Central memory CD8-positive, alpha-beta T cell (primary cell): Measurements from ENCODE around the gene MIA.
"Not testable (repeated sequence)": the region's sequence is repeated elsewhere in the genome, so short reads cannot be mapped to it uniquely, and the experiment has no call there.

Experiments
- ATAC-seq: fragments of 150-1000 bp; cut with Tn5 transposase; replicated peaks from 2 replicates; pipeline ENCODE4 v1.10.0; 2022; ENCODE audit warnings: mild to moderate bottlenecking, moderate FRiP score, moderate number of reproducible peaks; ENCODE audit not compliant: poor library complexity, severe bottlenecking; ENCODE audit errors: extremely low read depth
- DNase-seq, 2 donors: peaks; one replicate each; pipeline ENCODE4 v3.0.0; 2021; ENCODE audit warnings: low spot score in 2 of 2
- H3K27ac Mint-ChIP-seq: one replicate; pipeline ENCODE4 v1.8.0; 2022; ENCODE audit warnings: low read depth, mild to moderate bottlenecking, moderate library complexity, mixed read lengths
- H3K27me3 Mint-ChIP-seq: one replicate; pipeline ENCODE4 v1.8.0; 2022; ENCODE audit warnings: mixed read lengths
- H3K36me3 Mint-ChIP-seq: one replicate; pipeline ENCODE4 v1.8.0; 2022; ENCODE audit warnings: mild to moderate bottlenecking, moderate library complexity, mixed read lengths; ENCODE audit not compliant: insufficient read depth
- H3K4me1 Mint-ChIP-seq: one replicate; pipeline ENCODE4 v1.8.0; 2022; ENCODE audit warnings: mixed read lengths
- H3K4me3 Mint-ChIP-seq: one replicate; pipeline ENCODE4 v1.8.0; 2022; ENCODE audit warnings: mild to moderate bottlenecking, moderate library complexity, mixed read lengths
- H3K9me3 Mint-ChIP-seq: one replicate; pipeline ENCODE4 v1.8.0; 2022; ENCODE audit warnings: mixed read lengths

The MIA gene

GRCh38 chr19:40755248-40755624, 20.1 kb upstream of the MIA start:
- peaks cover 69% of the 10 kb centered on the region for H3K36me3 Mint-ChIP-seq
- peak overlapping the region; percentile 84 for H3K4me3 Mint-ChIP-seq
- DNase-seq (no peak), ATAC-seq (no peak)
- H3K27me3 Mint-ChIP-seq: no peaks in the 10 kb centered on the region
- H3K4me1 Mint-ChIP-seq: peaks cover 67% of the 10 kb centered on the region
- H3K27ac Mint-ChIP-seq: peak overlapping the region; percentile 95
- no peaks in the 10 kb centered on the region for H3K9me3 Mint-ChIP-seq

- peak overlapping the region; percentile 84 for H3K4me3 Mint-ChIP-seq
- no peaks in the 10 kb centered on the region for H3K9me3 Mint-ChIP-seq
- peak overlapping the region; percentile 95 for H3K27ac Mint-ChIP-seq
- DNase-seq (no peak), ATAC-seq (no peak)
- no peaks in the 10 kb centered on the region for H3K27me3 Mint-ChIP-seq
- peaks cover 69% of the 10 kb centered on the region for H3K36me3 Mint-ChIP-seq
- H3K4me1 Mint-ChIP-seq: peaks cover 64% of the 10 kb centered on the region
These were observed 19.5 kb upstream of the MIA start for GRCh38 chr19:40755791-40756190.

- H3K27me3 Mint-ChIP-seq: no peaks in the 10 kb centered on the region
- H3K27ac Mint-ChIP-seq: peak overlapping the region; percentile 95
- ATAC-seq (peak; percentile 74), DNase-seq (peak; percentile 23 to 56)
- peaks cover 59% of the 10 kb centered on the region for H3K4me1 Mint-ChIP-seq
- no peaks in the 10 kb centered on the region for H3K9me3 Mint-ChIP-seq
- peaks cover 68% of the 10 kb centered on the region for H3K36me3 Mint-ChIP-seq
- peak overlapping the region; percentile 84 for H3K4me3 Mint-ChIP-seq
These were observed 18.7 kb upstream of the MIA start for GRCh38 chr19:40756502-40757110.

GRCh38 chr19:40758491-40758890, 16.8 kb upstream of the MIA start:
- Mint-ChIP-seq H3K9me3 (no peaks in the 10 kb centered on the region), H3K27ac (no peak overlapping the region), H3K36me3 (peaks cover 73% of the 10 kb centered on the region), H3K27me3 (no peaks in the 10 kb centered on the region), H3K4me1 (peaks cover 62% of the 10 kb centered on the region), H3K4me3 (no peak overlapping the region)
- no peak for DNase-seq
- no peak for ATAC-seq

GRCh38 chr19:40759352-40759751, 16.0 kb upstream of the MIA start:
- DNase-seq (no peak), ATAC-seq (no peak)
- Mint-ChIP-seq H3K36me3 (peaks cover 78% of the 10 kb centered on the region), H3K27me3 (no peaks in the 10 kb centered on the region), H3K4me3 (no peak overlapping the region), H3K4me1 (peaks cover 67% of the 10 kb centered on the region), H3K9me3 (no peaks in the 10 kb centered on the region), H3K27ac (peak overlapping the region; percentile 33)

- peak overlapping the region; percentile 48 for H3K4me3 Mint-ChIP-seq
- H3K9me3 Mint-ChIP-seq: no peaks in the 10 kb centered on the region
- peak overlapping the region; percentile 90 for H3K27ac Mint-ChIP-seq
- no peaks in the 10 kb centered on the region for H3K27me3 Mint-ChIP-seq
- no peak for ATAC-seq
- peaks cover 55% of the 10 kb centered on the region for H3K4me1 Mint-ChIP-seq
- DNase-seq: no peak
- H3K36me3 Mint-ChIP-seq: peaks cover 89% of the 10 kb centered on the region
These were observed 12.4 kb upstream of the MIA start for GRCh38 chr19:40762754-40763470.

GRCh38 chr19:40763526-40763925, 11.8 kb upstream of the MIA start:
- Mint-ChIP-seq H3K27me3 (no peaks in the 10 kb centered on the region), H3K36me3 (peaks cover 85% of the 10 kb centered on the region), H3K4me3 (peak overlapping the region; percentile 24), H3K4me1 (peaks cover 50% of the 10 kb centered on the region), H3K9me3 (no peaks in the 10 kb centered on the region), H3K27ac (peak overlapping the region; percentile 90)
- DNase-seq (no peak), ATAC-seq (no peak)

- H3K27me3 Mint-ChIP-seq: no peaks in the 10 kb centered on the region
- no peaks in the 10 kb centered on the region for H3K9me3 Mint-ChIP-seq
- peak overlapping the region; percentile 24 for H3K4me3 Mint-ChIP-seq
- no peak for DNase-seq
- peaks cover 49% of the 10 kb centered on the region for H3K4me1 Mint-ChIP-seq
- no peak for ATAC-seq
- peaks cover 84% of the 10 kb centered on the region for H3K36me3 Mint-ChIP-seq
- peak overlapping the region; percentile 90 for H3K27ac Mint-ChIP-seq
These were observed 11.4 kb upstream of the MIA start for GRCh38 chr19:40763963-40764362.

GRCh38 chr19:40766385-40766784, 8.9 kb upstream of the MIA start:
- H3K9me3 Mint-ChIP-seq, H3K4me3 Mint-ChIP-seq, ATAC-seq, DNase-seq, H3K27me3 Mint-ChIP-seq: not testable (repeated sequence)
- peak overlapping the region; percentile 90 for H3K27ac Mint-ChIP-seq
- peaks cover 53% of the 10 kb centered on the region for H3K4me1 Mint-ChIP-seq
- H3K36me3 Mint-ChIP-seq: peaks cover 70% of the 10 kb centered on the region

GRCh38 chr19:40768869-40769268, 6.5 kb upstream of the MIA start:
- no peak overlapping the region for H3K4me3 Mint-ChIP-seq

GRCh38 chr19:40771101-40771862, 4.0 kb upstream of the MIA start:
- H3K27ac Mint-ChIP-seq, H3K4me3 Mint-ChIP-seq, DNase-seq: not testable (repeated sequence)

More at GRCh38 chr19:40768869-40769268, 6.5 kb upstream of the MIA start:
- Mint-ChIP-seq H3K27me3 (no peaks in the 10 kb centered on the region), H3K4me1 (peaks cover 30% of the 10 kb centered on the region), H3K36me3 (peaks cover 45% of the 10 kb centered on the region), H3K27ac (no peak overlapping the region), H3K9me3 (no peaks in the 10 kb centered on the region)
- DNase-seq (no peak), ATAC-seq (no peak)

GRCh38 chr19:40775632-40776022, 306 bp downstream of the MIA start:
- Mint-ChIP-seq H3K4me1 (peaks cover 42% of the 10 kb centered on the region), H3K4me3 (no peak overlapping the region), H3K36me3 (peaks cover 18% of the 10 kb centered on the region), H3K9me3 (no peaks in the 10 kb centered on the region), H3K27me3 (no peaks in the 10 kb centered on the region), H3K27ac (no peak overlapping the region)
- DNase-seq: no peak
- no peak for ATAC-seq

More at GRCh38 chr19:40771101-40771862, 4.0 kb upstream of the MIA start:
- ATAC-seq, H3K4me1 Mint-ChIP-seq, H3K9me3 Mint-ChIP-seq, H3K27me3 Mint-ChIP-seq: not testable (repeated sequence)
- H3K36me3 Mint-ChIP-seq: peaks cover 21% of the 10 kb centered on the region
